Transverse colon (tissue), 3 donors: ENCODE measurements around the gene AVPR2.

Experiments used
- EP300 ChIP-seq: sonication (generic); formaldehyde crosslinking; IDR thresholded peaks from one replicate; pipeline ENCODE4 v1.6.1; 2017; ENCODE audit warnings: antibody characterized with exemption, low read depth
- TF ChIP-seq, protein P1 (sequence below), 5 experiments: fragments of 200-600 bp in 3 of 5; fragments of 450-650 bp in 2 of 5; sonication (generic) in 3 of 5; IDR thresholded peaks; 1 replicate in 2 of 5; 2 replicates in 3 of 5; pipeline ENCODE4 v1.5.1; 2016 to 2017; ENCODE audit warnings: antibody characterized with exemption in 5 of 5, inconsistent platforms in 3 of 5, mild to moderate bottlenecking in 2 of 5, moderate library complexity in 1 of 5

DNA sequence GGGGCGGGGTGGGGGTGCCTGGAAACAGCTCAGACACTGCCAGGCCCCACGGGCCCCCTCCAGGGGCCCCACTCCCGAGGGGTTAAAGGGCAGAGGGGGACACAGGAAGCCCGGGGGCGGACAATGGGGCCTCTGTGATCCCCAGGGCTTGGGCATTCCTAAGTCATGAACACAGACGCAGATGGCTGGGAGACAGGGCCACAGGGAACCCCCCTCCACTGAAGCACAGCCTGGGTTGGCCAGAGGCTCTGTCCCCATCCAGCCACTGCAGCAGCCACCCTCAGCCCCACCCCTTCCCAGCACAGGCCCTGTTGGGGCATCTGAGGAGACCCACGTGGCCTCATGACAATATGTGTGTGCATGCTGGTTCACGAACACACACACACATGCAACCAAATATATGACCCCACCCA lies 22.4 kb upstream of the AVPR2 start:
- TF ChIP-seq, protein P1, sequence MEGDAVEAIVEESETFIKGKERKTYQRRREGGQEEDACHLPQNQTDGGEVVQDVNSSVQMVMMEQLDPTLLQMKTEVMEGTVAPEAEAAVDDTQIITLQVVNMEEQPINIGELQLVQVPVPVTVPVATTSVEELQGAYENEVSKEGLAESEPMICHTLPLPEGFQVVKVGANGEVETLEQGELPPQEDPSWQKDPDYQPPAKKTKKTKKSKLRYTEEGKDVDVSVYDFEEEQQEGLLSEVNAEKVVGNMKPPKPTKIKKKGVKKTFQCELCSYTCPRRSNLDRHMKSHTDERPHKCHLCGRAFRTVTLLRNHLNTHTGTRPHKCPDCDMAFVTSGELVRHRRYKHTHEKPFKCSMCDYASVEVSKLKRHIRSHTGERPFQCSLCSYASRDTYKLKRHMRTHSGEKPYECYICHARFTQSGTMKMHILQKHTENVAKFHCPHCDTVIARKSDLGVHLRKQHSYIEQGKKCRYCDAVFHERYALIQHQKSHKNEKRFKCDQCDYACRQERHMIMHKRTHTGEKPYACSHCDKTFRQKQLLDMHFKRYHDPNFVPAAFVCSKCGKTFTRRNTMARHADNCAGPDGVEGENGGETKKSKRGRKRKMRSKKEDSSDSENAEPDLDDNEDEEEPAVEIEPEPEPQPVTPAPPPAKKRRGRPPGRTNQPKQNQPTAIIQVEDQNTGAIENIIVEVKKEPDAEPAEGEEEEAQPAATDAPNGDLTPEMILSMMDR (IDR thresholded peaks at IDR 0.05) = no peak
- no peak for TF ChIP-seq EP300
